ENCODE measurements around the gene ZSCAN9. TPM values are rescaled to one million over a fixed set of nuclear protein-coding genes. Genes with fewer than 3 reads are reported as not detected.
A peak's percentile ranks its signal among the peaks of the same experiment; 100 is the strongest.

ZSCAN9 gene
- total and polyA plus RNA-seq, 2 experiments from 2014 or later, result 15.4 to 18.6 TPM

DNA sequence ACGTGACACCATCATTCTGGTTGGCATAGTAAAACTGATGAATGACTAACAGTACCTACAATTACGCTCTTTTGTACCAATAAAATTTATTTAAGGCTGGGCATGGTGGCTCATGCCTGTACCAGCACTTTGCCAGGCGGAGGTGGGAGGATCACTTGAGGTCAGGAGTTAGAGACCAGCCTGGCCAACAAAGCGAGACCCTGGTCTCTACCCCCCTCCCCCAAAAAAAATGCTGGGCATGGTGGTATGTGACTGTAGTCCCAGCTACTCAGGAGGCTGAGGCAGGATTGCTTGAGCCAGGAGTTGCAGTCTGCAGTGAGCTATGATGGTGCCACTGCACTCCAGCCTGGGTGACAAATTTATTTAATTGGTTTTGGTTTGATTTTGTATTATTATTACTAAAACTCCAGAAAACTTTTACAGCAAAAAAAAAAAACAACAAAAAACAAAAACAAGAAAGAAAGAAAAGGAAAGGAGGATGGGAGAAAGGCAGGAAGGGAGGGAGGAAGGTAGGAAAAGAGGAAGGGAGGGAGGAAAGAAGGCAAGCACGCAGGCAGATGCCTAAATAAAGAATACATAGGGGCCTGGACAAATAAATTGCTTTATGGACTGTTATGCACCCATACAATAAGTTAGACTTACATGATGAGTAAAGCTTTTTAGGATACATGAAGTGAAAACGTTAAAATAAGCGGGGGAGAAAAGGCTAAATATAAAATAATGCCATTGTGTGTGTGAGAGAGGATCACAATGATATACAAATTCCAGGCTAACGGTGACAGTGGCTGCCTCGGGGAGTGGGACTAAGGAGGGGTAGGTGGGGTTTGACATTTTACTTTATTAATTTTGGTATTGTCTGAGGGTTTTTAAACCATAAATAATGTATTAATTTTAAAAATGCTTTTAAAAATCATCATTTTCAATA is 682 bp upstream of the ZSCAN9 start:
- Histone ChIP-seq H3K36me3 (peaks cover 21% of the 10 kb centered on the region), H3K27me3 (peaks cover 43% of the 10 kb centered on the region), H3K9me3 (ENCODE audit: low read depth) (no peaks in the 10 kb centered on the region), H3K4me3 (peak overlapping the region; percentile 42), H3K27ac (peak overlapping the region; percentile 88), H3K4me1 (ENCODE audit: low read depth) (peaks cover 7% of the 10 kb centered on the region)
- TF ChIP-seq, protein P1, sequence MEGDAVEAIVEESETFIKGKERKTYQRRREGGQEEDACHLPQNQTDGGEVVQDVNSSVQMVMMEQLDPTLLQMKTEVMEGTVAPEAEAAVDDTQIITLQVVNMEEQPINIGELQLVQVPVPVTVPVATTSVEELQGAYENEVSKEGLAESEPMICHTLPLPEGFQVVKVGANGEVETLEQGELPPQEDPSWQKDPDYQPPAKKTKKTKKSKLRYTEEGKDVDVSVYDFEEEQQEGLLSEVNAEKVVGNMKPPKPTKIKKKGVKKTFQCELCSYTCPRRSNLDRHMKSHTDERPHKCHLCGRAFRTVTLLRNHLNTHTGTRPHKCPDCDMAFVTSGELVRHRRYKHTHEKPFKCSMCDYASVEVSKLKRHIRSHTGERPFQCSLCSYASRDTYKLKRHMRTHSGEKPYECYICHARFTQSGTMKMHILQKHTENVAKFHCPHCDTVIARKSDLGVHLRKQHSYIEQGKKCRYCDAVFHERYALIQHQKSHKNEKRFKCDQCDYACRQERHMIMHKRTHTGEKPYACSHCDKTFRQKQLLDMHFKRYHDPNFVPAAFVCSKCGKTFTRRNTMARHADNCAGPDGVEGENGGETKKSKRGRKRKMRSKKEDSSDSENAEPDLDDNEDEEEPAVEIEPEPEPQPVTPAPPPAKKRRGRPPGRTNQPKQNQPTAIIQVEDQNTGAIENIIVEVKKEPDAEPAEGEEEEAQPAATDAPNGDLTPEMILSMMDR (IDR thresholded peaks at IDR 0.05; ENCODE audit: low read depth, low read length), result no peak
- no peak for DNase-seq (ENCODE audit: low read depth in 1 of 2, low spot score in 1 of 2)

DNA sequence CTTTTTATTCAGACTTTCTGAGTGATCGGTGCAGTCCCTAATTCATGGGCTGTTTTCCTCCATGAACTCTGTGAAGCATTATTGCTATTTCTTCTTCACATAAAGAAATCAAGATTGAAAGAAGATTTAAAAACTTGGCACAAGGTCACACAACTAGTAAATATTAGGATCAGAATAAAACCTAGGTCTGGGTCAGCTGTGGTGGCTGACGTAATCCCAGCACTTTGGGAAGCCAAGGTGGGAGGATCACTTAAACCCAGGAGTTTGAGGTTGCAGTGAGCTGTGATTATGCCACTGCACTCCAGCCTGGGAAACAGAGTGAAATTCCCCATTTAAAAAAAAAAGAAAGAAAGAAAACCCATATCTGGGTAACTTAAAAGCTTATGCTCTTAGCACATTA is 1.4 kb downstream of the ZSCAN9 start:
- TF ChIP-seq, protein P1 (IDR thresholded peaks at IDR 0.05; ENCODE audit: low read depth, low read length), result no peak
- no peak for DNase-seq (ENCODE audit: low read depth in 1 of 2, low spot score in 1 of 2)
- Histone ChIP-seq H3K4me1 (ENCODE audit: low read depth) (peaks cover 7% of the 10 kb centered on the region), H3K36me3 (peaks cover 24% of the 10 kb centered on the region), H3K27ac (peak overlapping the region; percentile 88), H3K27me3 (peaks cover 25% of the 10 kb centered on the region), H3K9me3 (ENCODE audit: low read depth) (no peaks in the 10 kb centered on the region), H3K4me3 (peak overlapping the region; percentile 42)

DNA sequence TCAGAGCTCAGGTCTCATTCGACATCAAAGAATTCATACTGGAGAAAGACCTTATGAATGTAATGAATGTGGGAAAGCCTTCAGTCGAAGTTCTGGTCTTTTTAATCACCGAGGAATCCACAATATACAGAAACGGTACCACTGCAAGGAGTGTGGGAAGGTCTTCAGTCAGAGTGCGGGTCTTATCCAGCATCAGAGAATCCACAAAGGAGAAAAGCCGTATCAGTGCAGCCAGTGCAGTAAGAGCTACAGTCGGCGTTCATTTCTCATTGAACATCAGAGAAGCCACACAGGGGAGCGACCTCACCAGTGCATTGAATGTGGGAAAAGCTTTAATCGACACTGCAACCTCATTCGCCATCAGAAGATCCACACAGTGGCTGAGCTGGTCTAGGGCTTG is 7.7 kb downstream of the ZSCAN9 start:
- DNase-seq (ENCODE audit: low read depth in 1 of 2, low spot score in 1 of 2), result no peak
- Histone ChIP-seq H3K4me3 (no peak overlapping the region), H3K9me3 (ENCODE audit: low read depth) (no peaks in the 10 kb centered on the region), H3K36me3 (peaks cover 38% of the 10 kb centered on the region), H3K27me3 (no peaks in the 10 kb centered on the region), H3K27ac (no peak overlapping the region), H3K4me1 (ENCODE audit: low read depth) (no peaks in the 10 kb centered on the region)
- TF ChIP-seq, protein P1 (IDR thresholded peaks at IDR 0.05; ENCODE audit: low read depth, low read length), result no peak

DNA sequence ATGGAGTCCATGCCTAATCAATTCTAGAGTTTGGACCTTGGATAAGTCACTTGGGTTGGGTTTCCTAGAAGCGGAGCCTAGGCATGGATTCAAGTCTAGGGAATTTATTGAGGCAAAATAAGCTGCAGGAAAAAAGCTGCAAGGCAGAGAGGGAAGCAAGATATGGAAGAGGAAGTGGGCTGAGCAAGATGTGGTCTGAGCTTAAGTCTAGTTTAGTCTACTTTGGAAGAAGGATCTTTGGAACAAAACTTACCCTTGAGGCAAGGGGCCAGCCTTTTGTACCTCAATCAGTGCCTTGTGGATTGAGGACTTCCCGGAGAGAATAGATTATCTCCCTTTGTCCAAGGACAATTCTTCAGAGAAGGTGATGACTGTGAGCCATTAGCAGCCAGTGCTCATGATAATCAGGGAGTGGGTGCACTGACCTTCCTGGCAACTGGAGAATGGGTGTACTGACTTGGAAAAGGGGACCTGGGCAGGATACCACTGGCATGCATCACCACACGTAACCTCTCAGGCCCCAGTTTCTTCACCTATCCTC is 10.9 kb downstream of the ZSCAN9 start:
- no peaks in the 10 kb centered on the region for H3K27me3 ChIP-seq
- peaks cover 24% of the 10 kb centered on the region for H3K36me3 ChIP-seq
- no peak overlapping the region for H3K27ac ChIP-seq
- no peaks in the 10 kb centered on the region for H3K9me3 ChIP-seq (ENCODE audit: low read depth)
- no peak for DNase-seq (ENCODE audit: low read depth in 1 of 2, low spot score in 1 of 2)
- H3K4me3 ChIP-seq, result no peak overlapping the region
- TF ChIP-seq, protein P1 (IDR thresholded peaks at IDR 0.05; ENCODE audit: low read depth, low read length), result no peak
- H3K4me1 ChIP-seq (ENCODE audit: low read depth), result no peaks in the 10 kb centered on the region

DNA sequence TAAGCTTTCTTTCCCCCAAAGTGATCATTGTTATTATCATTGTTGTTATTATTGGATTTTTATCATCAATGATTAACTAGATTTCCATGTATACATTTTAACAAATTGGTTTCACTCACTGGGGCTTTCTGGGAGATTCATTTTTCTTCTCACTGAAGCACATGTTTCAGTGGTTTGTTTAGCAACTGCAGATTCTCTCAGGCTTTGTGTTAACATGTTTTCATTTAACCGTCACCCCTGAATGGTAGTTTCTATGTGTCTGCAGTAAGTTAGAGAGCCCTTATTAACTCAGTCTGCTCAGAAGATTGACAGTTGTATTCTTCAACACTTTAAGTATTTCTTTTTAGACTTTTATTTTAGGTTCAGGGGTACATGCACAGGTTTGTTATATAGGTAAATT is 14.6 kb downstream of the ZSCAN9 start:
- no peak overlapping the region for H3K27ac ChIP-seq
- no peaks in the 10 kb centered on the region for H3K4me1 ChIP-seq (ENCODE audit: low read depth)
- DNase-seq (ENCODE audit: low read depth in 1 of 2, low spot score in 1 of 2), result no peak
- H3K27me3 ChIP-seq, result no peaks in the 10 kb centered on the region
- no peaks in the 10 kb centered on the region for H3K9me3 ChIP-seq (ENCODE audit: low read depth)
- H3K36me3 ChIP-seq, result peaks cover 6% of the 10 kb centered on the region
- no peak overlapping the region for H3K4me3 ChIP-seq
- TF ChIP-seq, protein P1 (IDR thresholded peaks at IDR 0.05; ENCODE audit: low read depth, low read length), result no peak

Measured in cardiac muscle cell (in vitro differentiated cells and primary cell).